Stimulated activated CD4-positive, alpha-beta T cell treated with anti-CD3 and anti-CD28 coated beads, TNF-alpha, amount 100 ng/mL, for 48 hours (primary cell): ENCODE results near the gene ASAP2.

Experiments
- DNase-seq, 3 donors: peaks; one replicate each; pipeline ENCODE4 v3.0.0-alpha.2; 2020; ENCODE audit warnings: low read depth in 3 of 3

ASAP2 gene

GRCh38 chr2:9275399-9275798, 68.8 kb downstream of the ASAP2 start:
- DNase-seq: no peak

DNA sequence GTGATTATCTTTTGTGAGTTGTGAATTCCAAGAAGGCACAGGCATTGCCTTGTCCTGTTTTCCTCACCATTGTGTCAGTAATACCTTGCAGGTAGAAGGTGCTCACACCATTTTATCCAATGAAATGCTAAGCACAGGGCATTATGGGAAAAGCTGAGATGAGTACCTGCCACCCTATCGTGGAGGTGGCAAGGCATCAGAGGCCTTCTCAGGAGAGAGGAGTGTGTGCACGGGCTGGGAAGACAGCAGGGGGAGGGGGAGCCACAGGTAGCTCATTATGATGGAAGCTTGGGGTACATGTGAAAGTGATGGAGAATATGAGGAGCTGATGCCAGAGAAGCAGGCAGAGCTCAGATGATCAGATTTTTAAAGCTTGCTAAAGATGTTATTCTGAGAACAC, 69.5 kb downstream of the ASAP2 start:
- no peak for DNase-seq

- DNase-seq: no peak
Observed at GRCh38 chr2:9276901-9277451, 70.4 kb downstream of the ASAP2 start.

GRCh38 chr2:9278439-9278838, 71.8 kb downstream of the ASAP2 start:
- no peak for DNase-seq

- DNase-seq: no peak
Observed at GRCh38 chr2:9279426-9279825, 72.8 kb downstream of the ASAP2 start.

- no peak for DNase-seq
Observed at GRCh38 chr2:9280224-9280623, 73.6 kb downstream of the ASAP2 start.

- no peak for DNase-seq
Observed at GRCh38 chr2:9281145-9281544, 74.5 kb downstream of the ASAP2 start.

GRCh38 chr2:9282128-9283112, 75.8 kb downstream of the ASAP2 start:
- DNase-seq: no peak

DNA sequence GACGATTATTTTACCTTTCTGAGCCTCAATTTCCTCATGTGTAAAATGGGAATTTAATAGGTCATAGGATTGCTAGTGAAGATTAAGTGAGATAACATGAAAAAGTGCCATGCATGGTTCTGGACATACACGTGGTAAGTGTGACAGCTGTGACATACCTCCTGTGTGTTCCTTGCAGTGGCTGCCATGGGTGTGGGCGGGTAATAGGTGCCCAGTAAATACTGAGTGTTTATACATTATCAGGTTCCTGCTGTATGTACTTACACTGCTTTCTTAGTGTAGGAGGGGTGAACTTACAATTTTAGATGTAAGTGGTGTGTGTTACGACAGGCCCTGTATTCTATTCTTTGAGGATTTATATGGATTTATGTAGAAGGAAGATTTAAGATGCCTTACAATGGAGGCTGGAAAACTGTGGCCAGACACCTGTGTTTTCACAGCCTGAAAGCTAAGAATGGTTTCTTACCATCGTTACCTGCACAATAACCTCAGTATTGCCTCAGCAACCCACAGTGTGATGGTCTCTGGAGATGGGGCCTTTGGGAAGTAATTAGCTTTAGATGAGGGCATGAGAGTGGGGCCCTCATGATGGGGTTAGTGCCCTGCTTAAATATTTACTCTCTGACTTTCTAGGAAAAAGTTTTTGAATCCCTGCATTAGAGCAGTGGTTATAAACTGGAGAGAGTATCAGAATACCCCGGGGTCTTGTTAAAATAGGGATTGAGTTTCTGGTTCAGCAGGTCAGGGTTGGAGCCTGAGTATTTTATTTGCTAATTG, 78.1 kb downstream of the ASAP2 start:
- DNase-seq: no peak

DNA sequence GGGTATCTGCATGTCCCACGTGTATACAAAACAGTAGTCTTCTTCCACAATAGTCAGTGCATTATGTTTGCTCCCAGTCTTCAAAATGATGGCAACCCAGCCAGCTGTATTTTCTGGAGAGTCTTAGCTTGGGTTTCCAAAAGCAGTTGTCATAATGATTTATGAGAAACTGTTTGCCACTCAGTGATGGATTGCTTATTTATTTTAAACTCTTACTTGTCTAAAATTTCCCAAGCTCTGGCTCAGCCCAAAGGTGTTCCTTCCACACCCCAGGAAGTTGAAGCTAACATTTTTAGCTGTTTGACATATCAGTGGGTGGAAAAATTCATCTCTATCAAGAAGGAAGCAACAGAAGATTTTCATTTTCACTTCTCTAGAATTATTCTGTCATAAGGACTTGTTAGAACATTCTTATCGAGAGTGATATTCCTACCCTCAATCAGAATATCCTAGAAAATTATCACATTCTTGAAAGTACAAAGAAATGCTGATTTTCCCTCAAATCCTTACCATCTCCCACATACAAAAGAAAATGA, 78.8 kb downstream of the ASAP2 start:
- DNase-seq: no peak

DNA sequence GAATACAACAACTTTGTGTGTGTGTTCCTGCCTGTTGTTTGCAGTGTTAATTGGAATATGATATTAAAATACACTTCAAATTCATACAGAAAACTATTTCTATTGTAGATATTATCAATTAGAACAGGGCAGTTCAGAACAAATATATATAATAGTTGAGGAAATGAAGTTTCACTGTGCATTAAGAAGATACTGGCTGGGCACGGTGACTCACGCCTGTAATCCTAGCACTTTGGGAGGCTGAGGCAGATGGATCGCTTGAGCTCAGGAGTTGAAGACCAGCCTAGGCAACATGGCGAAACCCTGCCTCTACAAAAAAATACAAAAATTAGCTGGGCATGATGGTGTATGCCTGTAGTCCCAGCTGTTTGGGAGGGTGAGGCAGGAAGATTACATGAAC, 79.3 kb downstream of the ASAP2 start:
- no peak for DNase-seq

DNA sequence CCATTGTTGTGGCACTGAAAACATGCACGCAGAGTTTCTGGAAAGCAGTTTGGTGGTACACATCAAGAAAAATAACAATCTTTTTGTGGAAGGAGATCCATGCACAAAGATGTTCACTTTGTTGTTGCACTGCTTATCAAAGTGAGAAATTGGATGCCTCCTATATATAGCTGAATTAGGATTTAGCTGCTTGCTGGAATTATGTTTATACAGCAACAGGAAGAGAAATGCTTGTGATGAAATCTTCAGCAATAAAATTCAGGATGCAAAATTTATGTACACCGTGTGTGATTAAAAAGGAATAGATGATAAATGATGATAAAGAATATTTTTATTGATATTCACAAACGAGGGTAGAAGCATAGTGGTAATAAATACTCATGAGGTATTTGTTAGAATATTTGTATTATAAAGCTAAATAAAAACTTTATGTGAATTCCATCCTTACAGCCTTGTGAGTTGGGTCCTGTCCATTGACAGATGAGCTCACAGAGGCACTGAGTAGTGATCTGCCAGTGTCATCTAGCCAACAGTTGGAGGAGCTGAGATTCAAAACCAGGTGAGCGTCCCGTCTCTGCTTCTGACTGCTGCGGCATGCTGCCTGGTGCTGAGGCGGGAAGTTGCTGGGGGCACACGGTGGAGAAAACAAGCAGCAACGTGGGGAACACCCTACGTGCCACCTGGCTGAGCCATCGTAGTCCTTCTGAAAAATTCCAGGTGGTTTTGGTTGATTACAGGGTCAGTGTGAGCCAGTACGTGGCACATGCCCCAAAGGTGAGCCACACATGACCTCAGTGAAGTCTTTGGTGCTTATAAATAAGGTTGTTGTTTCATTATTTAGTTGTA, 80.2 kb downstream of the ASAP2 start:
- DNase-seq: no peak

DNA sequence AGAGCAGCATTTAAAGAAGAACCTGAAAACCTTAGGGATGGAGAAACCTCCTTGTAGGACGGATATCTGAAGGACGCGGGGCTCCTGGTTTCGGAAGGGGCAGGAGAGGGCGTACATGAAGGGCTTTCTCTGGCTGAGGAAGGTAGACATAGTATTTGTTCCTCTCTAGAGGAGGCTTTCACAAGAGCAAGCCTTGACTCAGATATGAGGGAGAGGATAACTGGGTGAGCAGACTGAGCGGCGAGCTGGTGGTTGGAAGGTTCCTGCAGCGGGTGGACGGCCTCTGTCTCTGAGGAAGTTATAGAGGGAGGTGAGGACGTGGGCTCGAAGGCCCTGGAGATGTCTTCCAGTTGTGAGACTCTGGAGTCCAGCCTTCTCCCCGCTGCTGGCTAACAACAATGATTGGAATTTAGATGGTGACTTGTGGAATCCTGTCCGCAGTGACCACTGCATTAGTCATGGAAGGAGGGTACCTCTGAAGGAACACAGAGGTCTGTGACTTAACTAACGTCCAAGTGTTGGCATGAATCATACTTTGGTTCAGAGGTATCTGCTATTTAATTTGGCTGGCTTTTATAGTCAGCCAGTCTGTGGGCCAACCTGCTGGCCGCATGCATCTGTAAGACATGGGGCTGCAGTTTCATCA, 80.9 kb downstream of the ASAP2 start:
- DNase-seq: no peak

GRCh38 chr2:9288233-9288632, 81.6 kb downstream of the ASAP2 start:
- no peak for DNase-seq

DNA sequence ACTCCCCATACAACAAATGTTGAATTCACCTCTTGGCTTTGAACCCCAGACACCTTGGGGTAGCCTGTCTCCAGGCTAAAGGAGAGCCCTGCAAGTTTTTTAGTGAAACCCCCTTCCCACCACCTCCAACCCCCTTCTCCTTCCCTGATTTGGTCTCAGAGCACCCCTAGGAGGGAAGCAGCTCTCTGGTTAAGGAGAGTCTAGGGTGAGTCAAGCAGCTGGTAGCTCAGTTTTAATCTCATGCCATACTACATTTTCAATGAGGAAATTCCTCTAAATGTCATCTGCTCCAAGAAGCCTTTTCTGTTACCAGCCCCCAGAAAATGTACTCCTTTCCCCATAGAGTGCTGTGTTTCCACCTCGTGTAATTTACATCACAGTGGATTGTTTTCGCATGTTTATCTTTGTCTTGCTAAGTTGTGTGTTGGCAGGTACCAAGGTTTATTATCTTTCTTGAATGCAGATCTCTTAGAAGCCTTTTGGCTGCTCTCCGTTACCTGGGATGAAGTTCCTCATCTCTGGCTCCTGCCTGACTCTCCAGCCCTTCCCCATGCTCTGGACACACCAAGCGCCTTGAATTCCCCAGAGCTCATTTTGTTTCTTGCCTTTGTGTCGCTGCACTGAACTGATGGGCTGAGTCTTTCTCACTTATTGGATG, 82.2 kb downstream of the ASAP2 start:
- DNase-seq: no peak

- DNase-seq: no peak
Observed at GRCh38 chr2:9291331-9291730, 84.7 kb downstream of the ASAP2 start.

DNA sequence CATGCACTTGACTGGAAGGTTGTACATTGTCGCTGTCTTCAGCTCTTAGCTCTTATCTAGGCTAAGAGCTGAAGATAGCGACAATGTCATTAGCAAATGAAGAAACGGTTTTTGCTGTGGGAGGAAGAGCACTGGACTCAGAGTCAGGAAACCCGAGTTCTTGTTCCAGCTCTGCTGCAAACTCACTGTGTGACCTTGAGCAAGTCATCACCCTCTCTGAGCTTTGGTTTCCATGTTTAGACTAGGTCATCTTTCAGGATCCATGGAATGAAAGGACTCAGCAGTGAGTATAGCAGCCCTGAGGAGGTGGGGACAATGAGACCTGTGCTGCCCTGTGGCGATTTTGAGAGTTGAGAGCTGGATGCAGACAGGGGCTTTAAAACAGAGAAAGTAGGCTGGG, 85.3 kb downstream of the ASAP2 start:
- DNase-seq: no peak

DNA sequence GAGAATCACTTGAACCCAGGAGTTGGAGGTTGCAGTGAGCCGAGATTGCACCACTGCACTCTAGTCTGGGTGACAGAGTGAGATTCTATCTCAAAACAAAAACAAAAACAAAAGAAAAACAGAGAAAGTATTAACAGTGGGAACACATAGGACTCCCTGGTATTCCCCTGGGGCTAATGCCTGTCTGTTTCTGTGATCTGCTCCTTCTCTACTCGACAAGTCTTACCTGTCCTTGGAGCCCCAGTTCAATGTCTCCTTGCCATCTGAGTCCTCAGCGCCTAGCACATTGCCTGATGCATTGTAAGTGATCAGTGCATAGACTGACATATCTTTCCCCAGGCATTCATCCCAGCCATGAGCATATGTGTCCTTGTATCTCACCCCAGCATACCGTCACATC, 85.8 kb downstream of the ASAP2 start:
- no peak for DNase-seq

GRCh38 chr2:9294764-9295163, 88.2 kb downstream of the ASAP2 start:
- DNase-seq: no peak

GRCh38 chr2:9296559-9296958, 89.9 kb downstream of the ASAP2 start:
- no peak for DNase-seq
